ENCODE data around the gene PHACTR1.

DNA sequence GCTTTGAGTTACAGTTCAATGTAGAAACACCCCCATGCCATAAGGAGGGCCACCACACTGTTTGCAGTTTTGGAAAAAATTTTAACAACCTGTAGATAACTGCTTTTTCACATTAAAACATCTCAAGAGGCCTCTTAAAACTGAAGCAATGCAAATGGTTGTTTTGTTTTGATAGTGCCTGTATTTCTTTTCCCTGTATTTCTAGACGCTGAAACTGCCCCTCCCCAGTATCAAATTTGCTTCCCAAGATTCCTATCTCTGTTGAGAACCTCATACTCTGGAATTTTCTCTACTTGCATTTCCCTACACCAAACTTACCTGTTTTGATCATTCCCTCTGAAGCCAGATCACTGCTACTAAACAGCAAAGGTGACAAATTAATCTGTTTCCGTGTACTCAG is 98.5 kb downstream of the PHACTR1 start:
- TF ChIP-seq, protein P1, sequence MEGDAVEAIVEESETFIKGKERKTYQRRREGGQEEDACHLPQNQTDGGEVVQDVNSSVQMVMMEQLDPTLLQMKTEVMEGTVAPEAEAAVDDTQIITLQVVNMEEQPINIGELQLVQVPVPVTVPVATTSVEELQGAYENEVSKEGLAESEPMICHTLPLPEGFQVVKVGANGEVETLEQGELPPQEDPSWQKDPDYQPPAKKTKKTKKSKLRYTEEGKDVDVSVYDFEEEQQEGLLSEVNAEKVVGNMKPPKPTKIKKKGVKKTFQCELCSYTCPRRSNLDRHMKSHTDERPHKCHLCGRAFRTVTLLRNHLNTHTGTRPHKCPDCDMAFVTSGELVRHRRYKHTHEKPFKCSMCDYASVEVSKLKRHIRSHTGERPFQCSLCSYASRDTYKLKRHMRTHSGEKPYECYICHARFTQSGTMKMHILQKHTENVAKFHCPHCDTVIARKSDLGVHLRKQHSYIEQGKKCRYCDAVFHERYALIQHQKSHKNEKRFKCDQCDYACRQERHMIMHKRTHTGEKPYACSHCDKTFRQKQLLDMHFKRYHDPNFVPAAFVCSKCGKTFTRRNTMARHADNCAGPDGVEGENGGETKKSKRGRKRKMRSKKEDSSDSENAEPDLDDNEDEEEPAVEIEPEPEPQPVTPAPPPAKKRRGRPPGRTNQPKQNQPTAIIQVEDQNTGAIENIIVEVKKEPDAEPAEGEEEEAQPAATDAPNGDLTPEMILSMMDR (IDR thresholded peaks at IDR 0.05) = no peak
- TF ChIP-seq POLR2A (IDR thresholded peaks at IDR 0.05) = no peak
